CD4-positive, alpha-beta T cell (primary cell): ENCODE data around the gene VPREB1. TPM values are rescaled to one million over a fixed set of nuclear protein-coding genes. Genes with fewer than 3 reads are reported as not detected.
"Not testable (repeated sequence)": the region's sequence is repeated elsewhere in the genome, so short reads cannot be mapped to it uniquely, and the experiment has no call there.

Experiments used
- ATAC-seq: fragments of 200-7000 bp; cut with Tn5 transposase; one replicate; pipeline ENCODE4 v1.10.0; 2022; ENCODE audit warnings: mild to moderate bottlenecking; ENCODE audit not compliant: poor library complexity
- CTCF ChIA-PET: fragments of 350-600 bp; sonication (Branson Sonifier 250); formaldehyde crosslinking; loops from one replicate; lab custom pipeline; 2021; ENCODE audit warnings: antibody characterized with exemption, inconsistent platforms; lab: Charles Lee
- POLR2A ChIA-PET: fragments of 350-600 bp; sonication (Branson Sonifier 250); formaldehyde crosslinking; loops from one replicate; lab custom pipeline; 2021; ENCODE audit warnings: antibody characterized with exemption, inconsistent platforms; lab: Charles Lee
- DNase-seq, 14 experiments: peaks; one replicate each; pipeline ENCODE4 v3.0.0-alpha.2; 2013 to 2020; ENCODE audit warnings: mixed read lengths in 2 of 14
- H3K27ac ChIP-seq, 2 donors: one replicate each; pipeline versions ENCODE4 v1.5.1 to v1.7.0; 2013; ENCODE audit warnings: low read length in 2 of 2, low read depth in 1 of 2, mild to moderate bottlenecking in 1 of 2
- H3K27me3 ChIP-seq, 2 experiments: 1 replicate in 1 of 2; 2 replicates in 1 of 2; pipeline versions ENCODE4 v1.6.1 to v1.7.0; 2013; ENCODE audit warnings: low read length in 2 of 2, control low read depth in 1 of 2, mild to moderate bottlenecking in 1 of 2, moderate library complexity in 1 of 2; ENCODE audit not compliant: insufficient read depth in 2 of 2, control insufficient read depth in 1 of 2
- H3K36me3 ChIP-seq: one replicate; pipeline ENCODE4 v1.6.1; 2013; ENCODE audit warnings: low read length, control low read depth; ENCODE audit not compliant: insufficient read depth
- H3K4me1 ChIP-seq: one replicate; pipeline ENCODE4 v1.6.1; 2013; ENCODE audit warnings: low read length, control low read depth; ENCODE audit not compliant: insufficient read depth
- H3K4me3 ChIP-seq: one replicate; pipeline ENCODE4 v1.5.1; 2013; ENCODE audit warnings: mild to moderate bottlenecking, low read length, moderate library complexity
- H3K9me3 ChIP-seq, 2 experiments: 1 replicate in 1 of 2; 2 replicates in 1 of 2; pipeline versions ENCODE4 v1.6.1 to v1.7.0; 2013; ENCODE audit warnings: low read length in 2 of 2, mild to moderate bottlenecking in 2 of 2, control low read depth in 1 of 2, moderate library complexity in 1 of 2; ENCODE audit not compliant: control insufficient read depth in 1 of 2, insufficient read depth in 1 of 2
- H3K27ac Mint-ChIP-seq: one replicate; pipeline ENCODE4 v1.8.0; 2020; ENCODE audit warnings: mixed read lengths
- H3K27me3 Mint-ChIP-seq: one replicate; pipeline ENCODE4 v1.8.0; 2021; ENCODE audit warnings: mixed read lengths
- H3K36me3 Mint-ChIP-seq: one replicate; pipeline ENCODE4 v1.8.0; 2021; ENCODE audit warnings: low read depth, mixed read lengths
- H3K4me1 Mint-ChIP-seq: one replicate; pipeline ENCODE4 v1.8.0; 2021; ENCODE audit warnings: low read depth, mixed read lengths
- H3K4me3 Mint-ChIP-seq: one replicate; pipeline ENCODE4 v1.8.0; 2020; ENCODE audit warnings: mild to moderate bottlenecking, mixed read lengths
- H3K9me3 Mint-ChIP-seq: one replicate; pipeline ENCODE4 v1.8.0; 2020; ENCODE audit warnings: mixed read lengths
- CTCF ChIP-seq: fragments of 200-600 bp; IDR thresholded peaks from one replicate; pipeline ENCODE4 v1.8.0; 2022; ENCODE audit warnings: antibody characterized with exemption, mild to moderate bottlenecking
- intact Hi-C, 2 experiments: fragments of 100-400 bp; cut with DNase I in 1 of 2; cut with micrococcal nuclease in 1 of 2; formaldehyde crosslinking; loops; one replicate each; pipeline versions ENCODE4 v1.15.1 to v1.9.0; 2023 to 2025; cut with DNase I, micrococcal nuclease
- total RNA-seq, 174 experiments: library from RNA in 2 of 174; stranded (reverse) in 2 of 174; gene quantifications; one replicate each; pipeline ENCODE4 v1.2.3 and lab custom pipeline; 2021 to 2026

VPREB1 gene
- total RNA-seq, 2 experiments from 2014 or later: not detected

GRCh38 chr22:22248878-22249277 is 4.3 kb downstream of the VPREB1 start:
- no peaks in the 10 kb centered on the region for H3K9me3 Mint-ChIP-seq
- no peak overlapping the region for H3K4me3 ChIP-seq
- no peaks in the 10 kb centered on the region for H3K36me3 Mint-ChIP-seq
- no peak overlapping the region for H3K27ac Mint-ChIP-seq
- H3K27ac ChIP-seq: no peak overlapping the region
- H3K4me3 Mint-ChIP-seq: peak overlapping the region; percentile 5
- H3K4me1 Mint-ChIP-seq: peaks cover 20% of the 10 kb centered on the region
- no peaks in the 10 kb centered on the region for H3K9me3 ChIP-seq
- H3K27me3 Mint-ChIP-seq: peaks cover 4% of the 10 kb centered on the region
- peak in 2 of 14 experiments; percentile 14 to 30 for DNase-seq
- peak; percentile 43 for ATAC-seq
- intact Hi-C loops: no loop called here
- no peaks in the 10 kb centered on the region for H3K27me3 ChIP-seq
- ChIA-PET POLR2A (no interaction called here), CTCF (no interaction called here)
- TF ChIP-seq CTCF: no peak
- peaks cover 10% of the 10 kb centered on the region for H3K4me1 ChIP-seq
- H3K36me3 ChIP-seq: no peaks in the 10 kb centered on the region

GRCh38 chr22:22250651-22251050 is 6.1 kb downstream of the VPREB1 start:
- DNase-seq, H3K27me3 ChIP-seq, CTCF ChIA-PET, H3K36me3 Mint-ChIP-seq, H3K27ac Mint-ChIP-seq, H3K9me3 Mint-ChIP-seq, H3K36me3 ChIP-seq, H3K27ac ChIP-seq, intact Hi-C loops, H3K4me3 Mint-ChIP-seq, ATAC-seq, H3K9me3 ChIP-seq, POLR2A ChIA-PET, H3K27me3 Mint-ChIP-seq, H3K4me3 ChIP-seq: not testable (repeated sequence)
- peaks cover 10% of the 10 kb centered on the region for H3K4me1 ChIP-seq
- peaks cover 20% of the 10 kb centered on the region for H3K4me1 Mint-ChIP-seq

GRCh38 chr22:22256133-22256532 is 11.5 kb downstream of the VPREB1 start:
- CTCF ChIA-PET, H3K36me3 ChIP-seq, H3K27me3 ChIP-seq, ATAC-seq, H3K9me3 Mint-ChIP-seq, DNase-seq, H3K4me3 Mint-ChIP-seq, H3K27ac ChIP-seq, H3K4me3 ChIP-seq, H3K27me3 Mint-ChIP-seq, H3K4me1 ChIP-seq, H3K27ac Mint-ChIP-seq, H3K36me3 Mint-ChIP-seq, intact Hi-C loops, POLR2A ChIA-PET, H3K4me1 Mint-ChIP-seq, H3K9me3 ChIP-seq: not testable (repeated sequence)

- POLR2A ChIA-PET, H3K36me3 Mint-ChIP-seq, CTCF ChIA-PET, H3K9me3 Mint-ChIP-seq, H3K4me3 Mint-ChIP-seq, H3K4me1 Mint-ChIP-seq, DNase-seq, H3K27ac Mint-ChIP-seq, intact Hi-C loops, H3K27me3 ChIP-seq, H3K27ac ChIP-seq, H3K4me1 ChIP-seq, H3K4me3 ChIP-seq, H3K27me3 Mint-ChIP-seq, ATAC-seq, H3K36me3 ChIP-seq, H3K9me3 ChIP-seq: not testable (repeated sequence)
These were observed 14.2 kb downstream of the VPREB1 start for GRCh38 chr22:22258597-22259415.

GRCh38 chr22:22260169-22260568 is 15.6 kb downstream of the VPREB1 start:
- H3K4me1 ChIP-seq, DNase-seq, H3K27ac ChIP-seq, H3K27me3 ChIP-seq, ATAC-seq, POLR2A ChIA-PET, H3K27ac Mint-ChIP-seq, H3K9me3 Mint-ChIP-seq, H3K4me1 Mint-ChIP-seq, H3K9me3 ChIP-seq, H3K4me3 Mint-ChIP-seq, H3K4me3 ChIP-seq, intact Hi-C loops, H3K36me3 Mint-ChIP-seq, CTCF ChIA-PET, H3K36me3 ChIP-seq, H3K27me3 Mint-ChIP-seq: not testable (repeated sequence)

GRCh38 chr22:22260586-22260985 is 16.0 kb downstream of the VPREB1 start:
- H3K4me1 ChIP-seq, H3K36me3 ChIP-seq, H3K27me3 Mint-ChIP-seq, ATAC-seq, H3K27ac ChIP-seq, H3K4me1 Mint-ChIP-seq, H3K27ac Mint-ChIP-seq, intact Hi-C loops, H3K27me3 ChIP-seq, H3K9me3 Mint-ChIP-seq, H3K9me3 ChIP-seq, H3K4me3 ChIP-seq, POLR2A ChIA-PET, CTCF ChIA-PET, H3K36me3 Mint-ChIP-seq, DNase-seq, H3K4me3 Mint-ChIP-seq: not testable (repeated sequence)
